Mononuclear cell (primary cell): ENCODE data around the gene LAMA3. TPM values are rescaled to one million over a fixed set of nuclear protein-coding genes. Genes with fewer than 3 reads are reported as not detected.
"Not testable (repeated sequence)": the region's sequence is repeated elsewhere in the genome, so short reads cannot be mapped to it uniquely, and the experiment has no call there.

ENCODE experiments used
- H3K27me3 ChIP-seq: 2 replicates; pipeline ENCODE4 v1.6.0; 2011; ENCODE audit warnings: low read length, control low read depth; ENCODE audit not compliant: insufficient read depth
- H3K4me1 ChIP-seq: 2 replicates; pipeline ENCODE4 v1.5.1; 2011; ENCODE audit warnings: mild to moderate bottlenecking, low read length, control low read depth; ENCODE audit not compliant: insufficient read depth
- H3K4me3 ChIP-seq: 2 replicates; pipeline ENCODE4 v1.5.1; 2011; ENCODE audit warnings: mild to moderate bottlenecking, low read length, moderate library complexity
- H3K9me3 ChIP-seq: 2 replicates; pipeline ENCODE4 v1.5.1; 2011; ENCODE audit warnings: low read depth, mild to moderate bottlenecking, control low read depth, low read length
- total RNA-seq: library from RNA; depleted of rRNA; stranded (reverse); fragments of >200 nt; gene quantifications from one replicate; pipeline ENCODE4 v1.2.3, GENCODE V29; 2012

Gene LAMA3
- total RNA-seq, 1 donor: under 0.01 TPM

DNA sequence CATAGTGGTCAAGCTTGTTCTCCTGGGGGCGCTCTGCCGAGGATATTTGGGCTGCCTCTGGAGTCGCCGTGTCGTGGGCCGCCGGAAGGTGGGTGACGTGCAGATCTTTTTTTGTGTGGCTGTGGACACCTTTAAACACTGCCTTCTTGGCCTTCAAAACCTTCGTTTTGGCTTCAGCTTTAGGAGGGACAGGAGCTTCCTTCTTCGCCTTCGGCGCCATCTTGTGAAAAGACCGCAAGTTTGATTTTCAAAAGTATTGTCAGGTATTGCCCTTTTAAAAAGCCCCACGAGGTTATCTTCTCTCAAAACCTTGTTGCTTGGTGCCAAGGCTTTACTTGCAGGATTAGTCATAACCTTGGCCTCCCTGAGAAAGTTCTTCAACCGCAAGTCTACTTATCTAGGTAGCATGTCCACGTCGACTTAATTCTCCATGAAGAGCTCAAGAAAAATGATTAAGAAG lies 20.8 kb downstream of the LAMA3 start:
- no peak overlapping the region for H3K4me3 ChIP-seq
- no peaks in the 10 kb centered on the region for H3K9me3 ChIP-seq
- no peaks in the 10 kb centered on the region for H3K4me1 ChIP-seq
- no peaks in the 10 kb centered on the region for H3K27me3 ChIP-seq

- no peaks in the 10 kb centered on the region for H3K27me3 ChIP-seq
Measured at GRCh38 chr18:23710946-23711345, 21.7 kb downstream of the LAMA3 start.

GRCh38 chr18:23711426-23711825 lies 22.2 kb downstream of the LAMA3 start:
- Histone ChIP-seq H3K4me3 (no peak overlapping the region), H3K4me1 (no peaks in the 10 kb centered on the region), H3K27me3 (no peaks in the 10 kb centered on the region), H3K9me3 (no peaks in the 10 kb centered on the region)

More at GRCh38 chr18:23710946-23711345, 21.7 kb downstream of the LAMA3 start:
- Histone ChIP-seq H3K9me3 (no peaks in the 10 kb centered on the region), H3K4me1 (no peaks in the 10 kb centered on the region), H3K4me3 (no peak overlapping the region)

GRCh38 chr18:23712445-23712844 lies 23.2 kb downstream of the LAMA3 start:
- Histone ChIP-seq H3K9me3 (no peaks in the 10 kb centered on the region), H3K4me3 (no peak overlapping the region)

GRCh38 chr18:23714576-23714975 lies 25.3 kb downstream of the LAMA3 start:
- Histone ChIP-seq H3K27me3 (no peaks in the 10 kb centered on the region), H3K4me1 (no peaks in the 10 kb centered on the region), H3K4me3 (no peak overlapping the region)

More at GRCh38 chr18:23712445-23712844, 23.2 kb downstream of the LAMA3 start:
- Histone ChIP-seq H3K27me3 (no peaks in the 10 kb centered on the region), H3K4me1 (no peaks in the 10 kb centered on the region)

DNA sequence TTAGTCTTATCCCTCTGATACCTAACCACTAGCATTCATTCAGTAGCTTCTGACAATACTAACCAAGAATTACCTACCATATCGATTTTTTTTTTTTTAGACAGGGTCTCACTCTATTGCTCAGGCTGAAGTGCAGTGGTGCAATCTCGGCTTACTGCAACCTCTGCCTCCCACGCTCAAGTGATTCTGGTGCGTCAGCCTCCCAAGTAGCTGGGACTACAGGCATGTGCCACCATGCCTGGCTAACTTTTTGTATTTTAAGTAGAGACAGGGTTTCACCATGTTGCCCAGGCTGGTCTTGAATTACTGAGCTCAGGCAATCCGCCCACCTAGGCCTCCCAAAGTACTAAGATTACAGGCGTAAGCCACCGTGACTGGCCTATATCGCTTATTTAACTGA lies 26.8 kb downstream of the LAMA3 start:
- H3K4me1 ChIP-seq, H3K9me3 ChIP-seq, H3K27me3 ChIP-seq, H3K4me3 ChIP-seq: not testable (repeated sequence)

More at GRCh38 chr18:23714576-23714975, 25.3 kb downstream of the LAMA3 start:
- H3K9me3 ChIP-seq: no peaks in the 10 kb centered on the region

GRCh38 chr18:23716516-23716915 lies 27.3 kb downstream of the LAMA3 start:
- Histone ChIP-seq H3K4me3 (no peak overlapping the region), H3K27me3 (no peaks in the 10 kb centered on the region), H3K9me3 (no peaks in the 10 kb centered on the region)

DNA sequence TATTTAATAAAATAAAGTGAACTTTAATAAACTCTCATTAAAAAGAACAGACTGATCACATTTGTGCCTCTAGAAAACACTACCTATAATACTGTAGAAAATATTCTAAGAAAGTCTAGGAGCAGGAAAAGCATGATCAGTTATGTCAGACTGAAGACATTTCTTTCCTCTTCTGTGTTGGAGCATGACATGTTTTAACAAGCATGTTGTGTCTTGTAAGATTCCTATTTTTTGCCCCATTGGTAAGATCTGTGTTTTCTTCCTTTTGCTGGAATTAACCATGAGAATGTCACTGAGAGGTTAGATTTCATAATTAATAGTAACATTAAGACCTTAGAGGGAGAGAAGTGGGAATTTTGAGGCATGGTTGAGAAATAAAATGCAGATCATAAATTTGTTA lies 27.7 kb downstream of the LAMA3 start:
- no peaks in the 10 kb centered on the region for H3K4me1 ChIP-seq
- H3K4me3 ChIP-seq: no peak overlapping the region
- H3K9me3 ChIP-seq: no peaks in the 10 kb centered on the region
- H3K27me3 ChIP-seq: no peaks in the 10 kb centered on the region

More at GRCh38 chr18:23716516-23716915, 27.3 kb downstream of the LAMA3 start:
- H3K4me1 ChIP-seq: no peaks in the 10 kb centered on the region

GRCh38 chr18:23718243-23718720 lies 29.0 kb downstream of the LAMA3 start:
- H3K27me3 ChIP-seq: no peaks in the 10 kb centered on the region
- no peak overlapping the region for H3K4me3 ChIP-seq
- no peaks in the 10 kb centered on the region for H3K9me3 ChIP-seq
- no peaks in the 10 kb centered on the region for H3K4me1 ChIP-seq

DNA sequence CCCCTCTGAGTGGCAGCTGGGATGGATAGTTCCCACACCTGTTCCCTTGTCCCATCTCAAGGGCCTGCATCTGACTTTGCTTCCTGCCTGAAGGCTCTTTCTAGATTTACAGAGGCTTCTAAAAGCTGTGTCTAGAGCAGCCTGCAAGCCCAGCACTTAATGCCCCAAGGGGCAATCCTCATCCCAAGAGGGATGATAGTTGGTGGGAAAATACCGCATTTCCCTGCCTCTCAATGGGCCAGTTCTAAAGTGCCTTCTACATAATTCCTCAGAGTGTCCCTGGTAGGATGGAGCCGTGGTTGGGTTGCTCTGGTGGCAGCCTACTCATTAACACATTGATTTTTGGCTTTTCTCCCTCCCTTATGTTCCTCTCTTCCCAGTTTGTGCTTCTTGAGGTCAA lies 29.5 kb downstream of the LAMA3 start:
- Histone ChIP-seq H3K9me3 (no peaks in the 10 kb centered on the region), H3K4me1 (no peaks in the 10 kb centered on the region), H3K4me3 (no peak overlapping the region), H3K27me3 (no peaks in the 10 kb centered on the region)

DNA sequence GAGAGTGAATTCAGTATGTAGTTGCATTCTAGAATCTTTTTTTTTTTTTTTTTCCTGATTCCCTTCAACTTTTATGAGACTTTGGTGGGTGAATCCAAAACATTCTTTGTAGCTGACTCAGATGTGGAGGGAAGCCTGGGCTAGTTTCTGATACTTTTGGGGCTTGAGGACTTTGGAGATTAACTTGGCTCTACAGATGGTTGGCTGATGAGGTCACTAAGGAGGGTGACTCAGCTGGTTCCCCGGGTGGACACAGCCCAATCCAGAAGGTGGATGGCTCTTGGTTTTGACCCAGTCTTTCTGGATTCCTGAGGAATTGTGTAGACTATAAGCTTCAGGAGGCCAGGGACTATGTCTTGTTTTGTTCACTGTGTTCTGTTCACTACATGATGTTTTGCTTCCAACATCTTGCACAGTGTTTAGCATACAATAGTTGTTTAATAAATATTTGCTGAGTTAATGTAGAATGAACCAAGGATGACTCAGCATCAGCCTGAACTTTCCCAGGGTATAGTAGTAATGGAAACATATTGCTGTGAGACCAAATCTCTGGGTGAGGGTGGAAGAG lies 30.5 kb downstream of the LAMA3 start:
- Histone ChIP-seq H3K9me3 (no peaks in the 10 kb centered on the region), H3K4me1 (no peaks in the 10 kb centered on the region), H3K4me3 (no peak overlapping the region), H3K27me3 (no peaks in the 10 kb centered on the region)

DNA sequence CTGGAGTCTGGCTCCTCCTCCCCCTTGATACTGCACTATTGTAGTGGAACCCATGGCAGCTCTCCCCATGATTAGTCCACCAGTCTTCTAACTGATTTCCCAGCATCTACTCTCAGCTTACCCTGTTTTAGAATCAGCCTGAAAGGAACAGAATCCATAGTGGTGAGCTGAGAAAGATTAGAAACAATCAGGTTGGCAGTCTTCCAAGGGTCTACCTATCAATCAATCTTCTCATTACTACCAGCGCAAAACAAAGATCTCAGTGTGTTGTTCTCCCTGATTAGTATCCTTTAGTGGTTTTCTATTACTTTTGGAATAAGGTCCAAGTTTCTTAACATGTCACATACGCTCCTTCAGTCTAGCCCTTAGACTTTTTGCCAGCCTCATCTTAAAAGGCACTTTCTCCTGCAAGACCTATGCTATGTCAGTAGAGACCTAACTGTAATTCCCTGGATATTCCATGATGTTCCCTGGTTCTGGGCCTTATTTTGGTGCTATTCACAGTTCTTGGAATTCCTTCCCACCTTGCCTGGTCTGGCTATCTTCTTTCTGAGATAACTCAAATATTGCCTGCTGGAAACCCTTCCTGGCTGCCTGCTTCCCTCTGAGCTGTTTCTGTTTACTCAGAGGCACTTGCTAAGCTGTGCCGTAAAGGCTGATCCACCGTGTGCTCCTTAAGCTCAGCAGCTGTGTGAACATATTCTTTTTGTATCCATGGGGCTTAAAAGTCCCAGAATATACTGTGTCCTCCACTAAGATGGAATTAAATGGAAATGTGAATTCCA lies 32.6 kb downstream of the LAMA3 start:
- H3K4me3 ChIP-seq: no peak overlapping the region
- no peaks in the 10 kb centered on the region for H3K27me3 ChIP-seq
- H3K4me1 ChIP-seq: no peaks in the 10 kb centered on the region
- H3K9me3 ChIP-seq: no peaks in the 10 kb centered on the region

DNA sequence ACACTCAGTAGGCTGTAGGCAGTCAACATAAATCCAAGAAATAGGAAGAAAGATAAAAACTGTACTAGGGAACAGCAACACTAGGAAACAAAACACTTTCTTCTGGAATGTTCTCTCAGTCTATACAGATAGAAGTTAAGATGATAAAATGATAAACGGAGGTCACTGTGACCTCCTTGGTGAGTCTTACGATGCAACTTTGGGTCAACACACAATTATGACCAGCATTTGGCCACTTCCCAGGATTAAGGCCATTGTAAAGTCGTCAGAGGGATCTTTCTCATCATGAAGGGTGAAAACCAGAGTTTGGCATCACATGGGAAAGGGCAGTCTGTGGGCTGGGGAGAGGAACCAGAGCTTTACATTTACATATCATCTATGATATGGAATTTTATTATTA lies 33.4 kb downstream of the LAMA3 start:
- H3K4me3 ChIP-seq: no peak overlapping the region
- H3K4me1 ChIP-seq: no peaks in the 10 kb centered on the region
- H3K27me3 ChIP-seq: no peaks in the 10 kb centered on the region
- no peaks in the 10 kb centered on the region for H3K9me3 ChIP-seq

- no peaks in the 10 kb centered on the region for H3K4me1 ChIP-seq
- no peak overlapping the region for H3K4me3 ChIP-seq
- H3K9me3 ChIP-seq: no peaks in the 10 kb centered on the region
Measured at GRCh38 chr18:23723121-23723520, 33.9 kb downstream of the LAMA3 start.

GRCh38 chr18:23724681-23725080 lies 35.4 kb downstream of the LAMA3 start:
- no peaks in the 10 kb centered on the region for H3K4me1 ChIP-seq
- H3K9me3 ChIP-seq: no peaks in the 10 kb centered on the region
- H3K4me3 ChIP-seq: no peak overlapping the region
- no peaks in the 10 kb centered on the region for H3K27me3 ChIP-seq

More at GRCh38 chr18:23723121-23723520, 33.9 kb downstream of the LAMA3 start:
- H3K27me3 ChIP-seq: no peaks in the 10 kb centered on the region
